Left lung (tissue), 10 donors: Measurements from ENCODE around the gene SH3TC1. TPM values are rescaled to one million over a fixed set of nuclear protein-coding genes. Genes with fewer than 3 reads are reported as not detected.

Source experiments
- ATAC-seq: fragments of 200-7000 bp; cut with Tn5 transposase; one replicate; pipeline ENCODE4 v1.9.1; 2020; ENCODE audit warnings: moderate library complexity
- DNase-seq, 4 donors: peaks; one replicate each; pipeline ENCODE4 v3.0.0-alpha.2; 2013 to 2020
- H3K27ac ChIP-seq, 2 donors: fragments of 200-600 bp; sonication (generic) in 1 of 2; one replicate each; pipeline versions ENCODE4 v1.5.0 to v1.8.0; 2020 to 2021
- H3K27me3 ChIP-seq, 2 donors: fragments of 200-600 bp; sonication (generic) in 1 of 2; one replicate each; pipeline versions ENCODE4 v1.5.0 to v1.8.0; 2020 to 2021
- H3K36me3 ChIP-seq, 2 donors: fragments of 200-600 bp; sonication (generic) in 1 of 2; one replicate each; pipeline versions ENCODE4 v1.5.0 to v1.8.0; 2020 to 2021
- H3K4me1 ChIP-seq, 2 donors: fragments of 200-600 bp; one replicate each; pipeline ENCODE4 v1.8.0; 2021
- H3K4me3 ChIP-seq, 2 donors: fragments of 200-600 bp; sonication (generic) in 1 of 2; one replicate each; pipeline versions ENCODE4 v1.5.0 to v1.8.0; 2020 to 2021; ENCODE audit warnings: mild to moderate bottlenecking in 1 of 2
- H3K9me3 ChIP-seq, 2 donors: fragments of 200-600 bp; sonication (generic) in 1 of 2; one replicate each; pipeline versions ENCODE4 v1.5.0 to v1.8.0; 2020 to 2021
- intact Hi-C, 2 donors: fragments of 100-400 bp; cut with DNase I; formaldehyde crosslinking; loops; one replicate each; pipeline versions ENCODE4 v1.11.2 to v1.14.2; 2022
- polyA plus RNA-seq, 6 donors: library from polyadenylated mRNA; unstranded; fragments of 120-200 nt; gene quantifications; one replicate each; pipeline ENCODE4 v1.2.1, GENCODE V29; 2013; ENCODE audit not compliant: insufficient read length in 6 of 6
- total RNA-seq, 2 donors: library from RNA; stranded (reverse); fragmentation: NEBNext Ultra II Directional; extraction: Animal tissue kit (Norgen Biotek cat#: 25700); gene quantifications; one replicate each; pipeline ENCODE4 v1.2.1, GENCODE V29; 2021
- TF ChIP-seq, protein P1 (sequence below), 2 donors: fragments of 200-600 bp; sonication (generic) in 1 of 2; IDR thresholded peaks; one replicate each; pipeline versions ENCODE4 v1.5.0 to v1.8.0; 2021; ENCODE audit warnings: antibody characterized with exemption in 2 of 2
- donor health status: DM: no; HTN: yes; CAD: no.
- donor health status: DM: no; HTN: no; CAD: no.

Gene SH3TC1
- total and polyA plus RNA-seq, 8 donors = 22.0 to 46.1 (median 28.3) TPM

DNA sequence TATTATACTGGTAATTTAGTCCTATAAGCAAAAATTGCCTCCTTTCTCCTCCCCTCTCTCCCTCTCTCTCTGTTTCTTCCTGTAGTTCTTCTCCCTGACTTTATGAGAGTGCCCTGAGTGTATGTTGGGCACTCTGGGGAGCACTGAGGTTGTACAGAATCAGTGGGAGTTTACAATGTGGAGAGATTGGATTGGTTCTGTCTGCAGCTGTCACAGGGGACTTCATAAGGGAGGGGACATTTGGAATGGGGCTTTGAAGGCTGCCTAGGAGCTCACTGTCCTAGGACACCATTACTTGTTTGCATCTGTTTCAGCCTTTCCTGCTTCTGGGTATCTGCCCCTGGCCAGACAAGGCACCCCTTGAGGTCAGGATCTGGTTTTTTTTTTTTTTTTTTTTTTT lies 22.9 kb downstream of the SH3TC1 start:
- intact Hi-C loops = no loop called here
- DNase-seq (no peak), ATAC-seq (no peak)
- H3K4me1 ChIP-seq = peaks cover 0 to 33% of the 10 kb centered on the region in 2 donors
- no peaks in the 10 kb centered on the region for H3K27me3 ChIP-seq
- H3K9me3 ChIP-seq = no peaks in the 10 kb centered on the region
- no peak overlapping the region for H3K4me3 ChIP-seq
- H3K36me3 ChIP-seq = peaks cover 0 to 88% of the 10 kb centered on the region in 2 donors
- peak overlapping the region; percentile 39 to 53 for H3K27ac ChIP-seq
- TF ChIP-seq, protein P1, sequence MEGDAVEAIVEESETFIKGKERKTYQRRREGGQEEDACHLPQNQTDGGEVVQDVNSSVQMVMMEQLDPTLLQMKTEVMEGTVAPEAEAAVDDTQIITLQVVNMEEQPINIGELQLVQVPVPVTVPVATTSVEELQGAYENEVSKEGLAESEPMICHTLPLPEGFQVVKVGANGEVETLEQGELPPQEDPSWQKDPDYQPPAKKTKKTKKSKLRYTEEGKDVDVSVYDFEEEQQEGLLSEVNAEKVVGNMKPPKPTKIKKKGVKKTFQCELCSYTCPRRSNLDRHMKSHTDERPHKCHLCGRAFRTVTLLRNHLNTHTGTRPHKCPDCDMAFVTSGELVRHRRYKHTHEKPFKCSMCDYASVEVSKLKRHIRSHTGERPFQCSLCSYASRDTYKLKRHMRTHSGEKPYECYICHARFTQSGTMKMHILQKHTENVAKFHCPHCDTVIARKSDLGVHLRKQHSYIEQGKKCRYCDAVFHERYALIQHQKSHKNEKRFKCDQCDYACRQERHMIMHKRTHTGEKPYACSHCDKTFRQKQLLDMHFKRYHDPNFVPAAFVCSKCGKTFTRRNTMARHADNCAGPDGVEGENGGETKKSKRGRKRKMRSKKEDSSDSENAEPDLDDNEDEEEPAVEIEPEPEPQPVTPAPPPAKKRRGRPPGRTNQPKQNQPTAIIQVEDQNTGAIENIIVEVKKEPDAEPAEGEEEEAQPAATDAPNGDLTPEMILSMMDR (IDR thresholded peaks at IDR 0.05) = no peak

DNA sequence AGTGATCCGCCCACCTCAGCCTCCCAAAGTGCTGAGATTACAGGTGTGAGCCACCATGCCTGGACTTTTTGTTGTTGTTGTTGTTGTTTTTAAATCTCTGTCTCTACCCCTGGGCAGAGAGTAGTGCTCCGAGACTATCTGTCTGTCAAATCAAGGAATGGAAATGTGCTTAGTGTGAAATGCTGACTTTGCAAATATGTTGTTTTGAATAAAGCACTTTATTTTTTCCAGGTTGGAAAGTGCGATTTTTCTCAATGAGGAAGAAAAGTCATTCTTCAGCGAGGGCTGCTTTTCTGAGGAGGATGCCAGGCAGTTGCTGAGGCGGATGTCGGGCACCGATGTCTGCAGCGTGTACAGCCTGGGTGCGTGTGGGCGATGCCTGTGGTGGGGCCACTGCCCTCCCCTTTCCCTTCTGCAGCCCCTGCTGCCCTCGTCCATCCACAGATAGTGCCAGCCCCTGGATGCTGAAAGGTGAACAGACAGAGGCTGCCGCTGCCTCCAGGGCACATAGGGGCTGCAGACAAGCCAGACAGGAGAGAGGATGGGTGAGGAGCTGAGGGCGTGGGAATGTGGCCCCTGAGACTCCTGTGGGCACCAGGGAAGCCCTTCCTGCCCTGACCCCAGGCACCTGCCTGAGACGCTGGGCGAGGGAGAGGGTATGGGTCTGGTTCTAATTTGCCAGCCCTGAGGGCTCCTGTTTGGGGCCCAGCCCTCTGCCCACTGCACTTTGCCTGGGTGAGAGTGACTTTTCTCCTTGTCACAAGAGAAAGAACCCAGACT lies 23.7 kb downstream of the SH3TC1 start:
- peak in 1 of 4 donors; percentile 48 for DNase-seq
- peaks cover 0 to 88% of the 10 kb centered on the region in 2 donors for H3K36me3 ChIP-seq
- intact Hi-C loops = no loop called here

DNA sequence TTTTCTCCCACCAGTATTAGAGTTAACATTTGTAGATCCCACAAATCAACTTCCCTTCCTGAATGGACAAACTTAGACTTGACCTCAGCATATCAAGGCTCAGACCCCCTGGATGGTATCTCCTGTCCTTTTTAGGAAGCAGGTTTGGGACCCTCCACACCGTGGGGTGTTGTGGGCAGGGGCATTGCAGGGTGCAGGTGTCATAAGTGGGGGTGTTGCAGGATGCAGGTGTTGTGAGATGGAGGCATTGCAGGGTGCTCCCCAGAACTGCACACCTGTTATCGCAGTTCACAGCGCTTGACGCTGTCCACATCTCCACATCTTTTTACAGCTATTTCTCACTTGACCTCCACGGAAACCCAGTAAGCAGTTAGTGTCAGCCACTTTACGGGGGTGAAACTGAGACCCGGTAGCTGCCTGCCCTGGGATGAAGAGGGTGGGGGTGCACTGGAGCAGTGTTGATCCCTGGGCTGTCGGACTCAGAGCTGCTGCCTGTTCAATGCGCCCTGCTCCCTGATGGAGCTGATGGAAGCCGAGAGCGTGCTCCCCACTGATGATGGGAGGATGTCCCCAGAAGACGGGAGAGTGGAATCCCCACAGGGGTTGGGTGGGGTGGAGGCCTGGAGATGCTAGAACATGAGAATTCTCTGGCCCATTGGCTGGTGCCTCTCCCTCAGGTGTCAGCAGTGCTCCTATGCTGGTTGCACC lies 25.3 kb downstream of the SH3TC1 start:
- H3K9me3 ChIP-seq = no peaks in the 10 kb centered on the region
- TF ChIP-seq, protein P1 (IDR thresholded peaks at IDR 0.05) = no peak
- peak in 1 of 4 donors; percentile 49 for DNase-seq
- intact Hi-C loops = no loop called here
- H3K27ac ChIP-seq = no peak overlapping the region
- H3K4me3 ChIP-seq = no peak overlapping the region
- peaks cover 0 to 81% of the 10 kb centered on the region in 2 donors for H3K36me3 ChIP-seq
- ATAC-seq = no peak
- peaks cover 11 to 46% of the 10 kb centered on the region in 2 donors for H3K4me1 ChIP-seq
- H3K27me3 ChIP-seq = no peaks in the 10 kb centered on the region

More for the DNA sequence above, 23.7 kb downstream of the SH3TC1 start:
- ATAC-seq = no peak
- Histone ChIP-seq H3K9me3 (no peaks in the 10 kb centered on the region), H3K4me3 (no peak overlapping the region), H3K4me1 (peaks cover under 1 to 34% of the 10 kb centered on the region in 2 donors), H3K27me3 (no peaks in the 10 kb centered on the region), H3K27ac (no peak overlapping the region)
- TF ChIP-seq, protein P1 (IDR thresholded peaks at IDR 0.05) = no peak

DNA sequence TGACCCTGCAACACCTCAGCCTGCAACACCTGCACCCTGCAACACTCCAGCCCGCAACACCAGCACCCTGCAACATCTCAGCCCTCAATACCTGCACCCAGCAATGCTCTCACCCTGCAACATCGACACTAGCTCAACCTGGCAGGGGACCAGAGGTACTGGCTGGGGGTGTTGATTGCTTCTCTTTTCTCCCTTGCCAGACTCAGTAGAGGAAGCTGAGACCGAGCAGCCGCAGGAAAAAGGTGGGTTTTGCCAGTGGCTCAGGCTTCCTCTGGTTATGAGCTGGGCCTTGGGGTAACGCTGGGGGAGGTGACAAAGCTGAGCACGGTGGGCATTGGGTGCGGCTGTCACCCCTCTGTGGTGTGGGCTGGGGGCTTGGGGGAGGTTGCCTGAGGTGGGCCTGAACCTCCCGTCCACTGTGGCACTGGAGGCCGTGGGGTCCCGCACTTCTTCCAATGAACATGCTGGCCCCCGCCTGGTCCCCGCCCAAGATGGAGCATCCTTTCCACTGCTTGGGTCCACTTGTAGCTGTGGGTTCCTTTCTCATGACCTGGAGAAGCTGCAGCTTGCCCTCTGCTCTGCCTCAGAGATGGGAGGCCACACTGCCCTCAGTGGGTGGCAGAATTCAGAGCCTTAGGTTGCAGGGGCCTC lies 26.0 kb downstream of the SH3TC1 start:
- Histone ChIP-seq H3K27me3 (no peaks in the 10 kb centered on the region), H3K27ac (no peak overlapping the region), H3K4me3 (no peak overlapping the region), H3K36me3 (peaks cover 0 to 74% of the 10 kb centered on the region in 2 donors), H3K9me3 (no peaks in the 10 kb centered on the region), H3K4me1 (peaks cover 11 to 39% of the 10 kb centered on the region in 2 donors)
- intact Hi-C loops = no loop called here
- peak in 1 of 4 donors; percentile 75 for DNase-seq
- TF ChIP-seq, protein P1 (IDR thresholded peaks at IDR 0.05) = no peak
- no peak for ATAC-seq
